ENCODE measurements around the gene PRXL2B.

PRXL2B gene, protein sequence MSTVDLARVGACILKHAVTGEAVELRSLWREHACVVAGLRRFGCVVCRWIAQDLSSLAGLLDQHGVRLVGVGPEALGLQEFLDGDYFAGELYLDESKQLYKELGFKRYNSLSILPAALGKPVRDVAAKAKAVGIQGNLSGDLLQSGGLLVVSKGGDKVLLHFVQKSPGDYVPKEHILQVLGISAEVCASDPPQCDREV

DNA sequence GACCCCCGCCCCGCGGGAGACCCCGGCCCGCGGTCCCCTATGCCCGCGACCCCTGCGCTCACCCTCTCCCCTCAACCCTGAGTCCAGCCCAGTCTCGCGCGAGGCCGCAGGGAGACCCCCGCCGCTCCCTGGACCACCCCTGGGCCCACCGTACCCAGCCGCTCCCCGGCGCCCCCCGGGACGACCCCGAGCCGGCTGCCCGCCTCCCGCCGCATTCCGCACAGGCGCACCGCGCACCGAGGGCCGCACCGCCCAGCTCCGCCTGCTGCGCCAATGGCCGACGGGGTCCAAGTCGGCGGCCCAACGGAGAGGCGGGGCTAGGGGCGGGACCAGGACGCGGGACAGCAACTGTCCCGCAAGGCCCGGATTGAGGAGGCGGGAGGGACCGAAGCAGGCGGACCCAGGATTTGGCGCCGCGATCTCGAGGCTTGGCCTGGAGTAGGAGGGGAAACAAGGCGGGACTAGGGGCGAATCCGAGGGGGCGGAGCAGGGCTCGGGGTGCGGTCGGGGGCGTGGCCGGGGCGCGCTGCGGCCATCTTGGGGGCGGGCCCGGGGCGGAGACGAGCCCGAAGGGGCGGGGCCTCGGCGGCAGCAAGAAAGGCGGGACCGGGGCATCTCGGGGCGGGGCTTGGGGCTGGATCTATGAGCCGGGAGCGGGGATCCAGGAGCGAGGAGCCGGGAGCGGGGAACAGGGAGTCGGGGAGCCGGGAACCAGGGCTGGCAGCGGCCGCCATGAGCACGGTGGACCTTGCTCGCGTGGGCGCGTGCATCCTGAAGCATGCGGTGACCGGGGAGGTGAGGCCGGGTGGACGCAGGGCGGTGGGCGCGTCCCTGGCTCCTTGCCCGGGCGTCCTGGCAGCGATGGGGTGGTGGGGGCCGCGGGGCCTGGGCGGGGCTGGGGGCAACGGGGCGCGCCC lies at the start of gene PRXL2B:
TSS of gene PRXL2B (plus strand) at position 624 of the 917 bp plus-strand sequence. CDS start at position 733, 109 bp downstream.
- peak within 1 kb of the TSS; percentile 66 to 89 (median 77) for H3K4me3 ChIP-seq
- peak within 1 kb of the TSS; percentile 83 to 99 (median 96) for H3K27ac ChIP-seq

DNA sequence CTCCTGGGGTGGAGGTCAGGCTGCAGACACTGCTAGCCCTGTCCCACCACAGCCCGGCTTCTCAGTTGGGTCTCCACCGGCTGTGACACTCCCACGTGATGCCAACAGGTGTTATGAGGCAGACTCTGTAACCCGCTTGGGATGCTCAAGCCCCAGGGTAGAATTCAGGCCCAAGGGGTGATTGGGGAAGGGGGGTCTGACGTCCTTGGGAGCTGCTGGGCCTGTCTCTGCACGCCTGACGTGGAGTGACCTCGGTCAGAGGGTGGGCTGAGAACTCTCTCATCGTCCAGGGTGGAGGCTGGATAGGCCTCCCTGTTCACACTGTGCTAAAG lies 48.8 kb upstream of the PRXL2B start:
- H3K27ac ChIP-seq, result no peak overlapping the region
- no peak overlapping the region for H3K4me3 ChIP-seq

DNA sequence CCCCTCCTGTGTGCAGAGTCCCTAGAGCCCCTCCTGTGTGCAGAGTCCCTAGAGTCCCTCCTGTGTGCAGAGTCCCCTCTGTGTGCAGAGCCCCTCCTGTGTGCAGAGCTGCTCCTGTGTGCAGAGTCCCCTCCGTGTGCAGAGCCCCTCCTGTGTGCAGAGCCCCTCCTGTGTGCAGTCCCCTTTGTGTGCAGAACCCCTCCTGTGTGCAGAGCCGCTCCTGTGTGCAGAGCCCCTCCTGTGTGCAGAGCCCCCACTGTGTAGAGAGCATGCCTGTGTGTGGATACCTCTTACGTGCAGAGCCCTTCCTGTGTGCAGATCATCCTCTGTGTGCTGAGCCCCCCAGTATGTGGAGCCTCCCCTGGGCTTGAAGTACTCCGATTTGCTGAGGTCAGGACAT lies 48.2 kb upstream of the PRXL2B start:
- no peak overlapping the region for H3K27ac ChIP-seq
- no peak overlapping the region for H3K4me3 ChIP-seq

DNA sequence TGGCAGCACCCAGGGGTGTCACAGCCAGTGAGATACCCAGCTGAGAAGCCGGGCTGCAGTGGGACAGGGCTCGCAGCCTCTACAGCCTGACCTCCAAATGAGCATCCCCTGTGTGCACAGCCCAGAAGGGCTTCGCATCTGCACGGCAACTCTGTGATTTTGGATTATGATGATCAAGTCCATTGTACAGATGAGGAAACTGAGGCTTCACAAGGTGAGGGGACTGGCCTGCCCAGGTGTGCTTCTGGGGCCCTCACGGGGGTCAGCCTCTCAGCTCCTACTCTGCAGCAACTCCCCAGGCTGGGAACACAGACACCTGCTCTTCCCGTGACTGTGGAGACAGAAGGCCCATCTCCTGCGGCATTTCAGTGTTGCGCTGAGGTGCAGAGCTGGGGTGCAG lies 47.7 kb upstream of the PRXL2B start:
- Histone ChIP-seq H3K4me3 (no peak overlapping the region), H3K27ac (no peak overlapping the region)

DNA sequence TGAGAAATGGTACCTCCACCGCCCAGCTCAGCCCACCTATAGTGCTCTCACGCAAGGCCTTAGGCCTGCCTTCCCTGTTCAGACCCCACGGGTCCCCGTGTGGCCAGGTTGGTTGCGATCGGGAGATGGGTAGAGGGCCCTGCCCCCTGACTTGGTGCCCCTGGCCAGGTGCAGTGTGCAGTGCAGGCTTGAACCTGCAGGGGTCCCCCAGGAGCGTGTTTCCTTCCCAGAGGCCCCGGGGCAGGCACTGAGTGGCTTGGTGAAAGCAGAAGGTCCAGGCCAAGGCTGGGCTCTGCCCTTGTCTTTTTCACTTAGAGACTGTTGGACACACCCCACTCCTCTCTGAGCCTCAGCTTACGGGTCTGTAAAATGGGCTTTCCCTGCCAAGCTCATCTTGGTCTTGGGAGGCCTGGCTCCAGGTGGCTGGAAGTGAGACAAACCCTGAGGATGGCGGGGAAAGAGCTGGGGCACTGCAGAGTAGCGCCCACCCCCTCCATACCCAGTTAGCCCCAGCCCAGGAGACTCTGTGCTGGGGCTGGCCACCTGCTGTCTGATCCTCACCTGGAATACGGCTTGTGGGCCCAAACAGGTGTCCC lies 47.2 kb upstream of the PRXL2B start:
- no peak overlapping the region for H3K4me3 ChIP-seq
- H3K27ac ChIP-seq, result no peak overlapping the region

DNA sequence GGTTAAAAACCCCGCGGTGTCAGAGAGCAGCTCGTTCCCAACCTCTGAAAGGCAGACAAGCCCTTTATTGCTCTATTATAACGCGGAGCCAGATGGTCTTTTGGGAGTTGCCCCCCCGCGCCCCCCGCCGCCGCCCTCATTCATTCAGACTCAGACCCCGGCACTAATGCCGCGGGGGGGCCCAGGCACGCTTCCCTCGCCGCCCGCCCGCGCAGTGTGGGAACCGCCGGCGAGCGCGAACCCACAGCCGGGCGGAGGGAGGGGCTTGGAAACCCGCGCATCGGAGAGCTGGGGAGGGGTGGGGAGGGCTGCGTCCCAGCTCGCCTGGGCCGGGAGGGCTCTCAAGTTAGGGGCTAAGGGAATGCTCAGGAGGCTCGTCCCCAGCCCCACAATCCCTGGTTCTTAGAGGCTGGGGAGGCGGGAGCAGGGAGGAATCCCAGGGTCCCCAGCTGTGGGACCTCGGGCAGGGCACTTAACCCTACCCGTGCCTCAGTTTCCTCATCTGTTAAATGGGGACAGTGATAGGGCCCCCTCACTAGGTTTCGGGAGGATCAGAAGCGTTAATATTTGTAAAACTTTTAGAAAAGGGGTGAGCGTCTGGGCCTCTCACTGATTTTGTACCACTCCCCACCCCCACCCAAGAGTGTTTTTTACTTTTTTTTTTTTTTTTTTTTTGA lies 45.6 kb upstream of the PRXL2B start:
- no peak overlapping the region for H3K4me3 ChIP-seq

DNA sequence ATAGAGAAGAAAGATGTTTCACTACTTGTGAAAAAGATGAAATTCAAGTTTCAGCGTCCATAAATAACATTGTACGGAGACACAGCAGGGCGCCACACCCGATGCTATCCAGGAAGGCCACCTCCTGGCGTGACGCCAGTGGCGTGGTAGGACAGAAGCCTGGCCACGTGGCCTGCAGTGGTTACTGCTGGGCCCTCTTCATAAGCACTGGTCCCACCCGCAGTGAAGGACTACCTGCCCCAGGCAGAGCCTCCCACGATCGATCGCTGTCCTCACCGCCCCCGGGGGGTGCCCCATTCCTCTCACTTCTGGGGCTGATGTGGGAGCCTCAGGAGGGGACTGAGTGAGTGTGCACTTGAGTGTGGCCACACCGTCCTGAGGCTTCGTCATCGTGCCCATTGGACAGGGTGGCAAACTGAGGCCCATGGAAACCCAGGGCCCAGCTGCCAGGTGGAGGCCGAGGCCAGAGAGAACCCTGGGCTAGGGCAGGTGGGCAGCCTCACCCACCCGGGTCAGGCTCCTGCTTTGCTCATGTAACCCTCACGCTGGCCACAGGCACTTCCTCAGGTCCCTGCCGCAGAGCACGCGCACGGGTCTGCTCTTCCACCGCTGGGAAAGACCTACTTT lies 44.8 kb upstream of the PRXL2B start:
- H3K4me3 ChIP-seq, result no peak overlapping the region
- no peak overlapping the region for H3K27ac ChIP-seq

More for the DNA sequence above, 45.6 kb upstream of the PRXL2B start:
- no peak overlapping the region for H3K27ac ChIP-seq

DNA sequence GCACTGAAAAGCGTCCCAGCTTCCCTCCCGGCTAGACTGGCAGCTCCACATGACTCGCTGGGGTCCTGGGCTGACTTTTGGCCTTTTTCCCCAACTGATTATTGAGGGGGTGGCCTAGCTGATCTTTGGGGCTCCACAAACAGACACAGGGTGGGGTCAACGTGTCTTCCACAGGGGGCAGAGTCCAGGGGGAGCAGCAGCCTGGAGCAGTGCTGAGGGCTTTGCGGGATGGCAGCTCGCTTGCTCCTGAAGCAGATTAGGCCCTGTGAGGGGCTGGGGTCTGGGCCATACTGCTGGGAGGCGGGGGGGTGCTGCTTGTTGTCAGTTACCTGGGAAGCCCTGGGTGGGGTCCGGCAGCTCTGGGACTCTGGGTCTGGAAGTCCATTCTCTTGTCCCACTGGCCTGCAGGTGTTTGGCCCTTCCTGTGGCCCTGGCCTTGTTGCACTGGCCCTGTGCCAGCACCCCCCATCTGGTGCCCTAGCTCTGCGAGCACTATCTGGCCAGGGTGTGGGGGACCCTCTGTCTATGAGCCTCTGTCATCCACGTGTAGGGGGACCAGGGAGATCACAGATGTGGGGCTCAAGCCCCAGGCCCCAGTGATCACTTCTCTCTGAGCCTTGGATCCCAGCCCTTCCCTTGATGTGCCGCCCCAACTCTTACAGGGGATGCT lies 44.2 kb upstream of the PRXL2B start:
- no peak overlapping the region for H3K27ac ChIP-seq
- H3K4me3 ChIP-seq, result no peak overlapping the region

DNA sequence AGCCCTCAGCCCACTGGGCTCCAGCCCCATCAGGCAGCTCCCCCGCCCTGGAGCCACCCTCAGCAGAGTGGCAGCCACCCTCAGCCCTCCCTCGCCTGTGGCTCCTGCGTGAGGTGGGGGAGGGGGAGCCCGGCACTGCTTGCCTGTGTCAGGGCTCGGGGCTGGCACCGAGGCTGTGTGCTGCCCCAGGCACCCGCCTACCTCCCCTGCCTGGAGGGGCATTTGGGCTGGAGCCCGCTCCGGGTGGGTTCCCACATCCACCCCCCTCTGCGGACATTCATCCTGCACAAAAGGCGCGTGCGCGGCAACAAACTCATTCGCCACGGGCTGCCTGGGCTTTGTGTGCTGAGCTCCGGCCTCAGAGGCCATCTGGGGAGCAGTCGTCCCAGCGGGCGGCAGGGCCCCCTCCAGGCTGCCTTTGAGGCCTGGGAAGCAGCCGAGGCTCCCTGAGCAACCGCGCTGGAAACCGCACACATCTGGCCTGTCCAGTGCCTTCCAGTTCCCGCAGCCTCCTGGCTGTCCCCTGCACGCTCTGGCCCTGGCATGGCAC lies 43.0 kb upstream of the PRXL2B start:
- Histone ChIP-seq H3K4me3 (no peak overlapping the region), H3K27ac (peak overlapping the region in 4 of 21 experiments; percentile 17 to 42 (median 28))

DNA sequence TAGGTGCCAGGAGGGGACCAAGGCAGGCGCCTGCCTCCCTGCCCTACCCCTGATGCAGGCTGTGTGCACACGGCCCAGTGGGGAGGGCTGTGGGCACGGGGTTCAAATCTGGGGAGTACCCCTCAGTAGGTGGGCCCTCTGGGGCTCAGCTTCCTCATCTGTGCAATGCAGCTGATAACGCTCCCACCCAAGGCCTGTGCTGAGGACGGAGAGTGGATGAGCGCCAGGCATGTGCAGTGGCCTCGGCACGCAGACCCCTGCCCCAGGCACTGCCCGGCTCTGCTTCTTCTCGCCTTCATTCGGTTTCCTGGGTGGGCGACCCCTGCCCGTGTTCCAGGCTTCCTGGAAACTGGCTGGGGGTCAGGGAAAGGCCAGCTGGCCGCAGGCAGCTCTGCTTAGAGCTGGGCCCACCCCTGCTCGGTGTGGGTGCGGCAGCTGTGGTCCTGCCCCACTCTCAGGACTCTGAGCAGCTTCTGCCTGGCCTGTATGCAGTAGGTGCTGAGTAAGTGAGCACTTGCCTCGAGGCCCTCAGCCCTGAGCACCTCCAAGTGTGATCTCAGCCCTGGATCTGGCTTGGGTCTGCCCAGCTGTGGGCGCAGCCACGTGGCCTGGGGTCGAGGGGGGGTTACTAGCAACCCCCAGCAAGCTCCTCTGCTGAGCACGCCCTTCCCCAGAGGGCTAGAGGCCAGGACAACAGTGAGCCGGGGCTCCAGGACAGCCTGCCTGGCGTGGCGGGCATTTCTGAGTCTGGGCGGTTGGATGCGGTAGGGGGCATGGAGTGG lies 42.3 kb upstream of the PRXL2B start:
- Histone ChIP-seq H3K4me3 (no peak overlapping the region), H3K27ac (peak overlapping the region in 5 of 21 experiments; percentile 19 to 94 (median 63))

DNA sequence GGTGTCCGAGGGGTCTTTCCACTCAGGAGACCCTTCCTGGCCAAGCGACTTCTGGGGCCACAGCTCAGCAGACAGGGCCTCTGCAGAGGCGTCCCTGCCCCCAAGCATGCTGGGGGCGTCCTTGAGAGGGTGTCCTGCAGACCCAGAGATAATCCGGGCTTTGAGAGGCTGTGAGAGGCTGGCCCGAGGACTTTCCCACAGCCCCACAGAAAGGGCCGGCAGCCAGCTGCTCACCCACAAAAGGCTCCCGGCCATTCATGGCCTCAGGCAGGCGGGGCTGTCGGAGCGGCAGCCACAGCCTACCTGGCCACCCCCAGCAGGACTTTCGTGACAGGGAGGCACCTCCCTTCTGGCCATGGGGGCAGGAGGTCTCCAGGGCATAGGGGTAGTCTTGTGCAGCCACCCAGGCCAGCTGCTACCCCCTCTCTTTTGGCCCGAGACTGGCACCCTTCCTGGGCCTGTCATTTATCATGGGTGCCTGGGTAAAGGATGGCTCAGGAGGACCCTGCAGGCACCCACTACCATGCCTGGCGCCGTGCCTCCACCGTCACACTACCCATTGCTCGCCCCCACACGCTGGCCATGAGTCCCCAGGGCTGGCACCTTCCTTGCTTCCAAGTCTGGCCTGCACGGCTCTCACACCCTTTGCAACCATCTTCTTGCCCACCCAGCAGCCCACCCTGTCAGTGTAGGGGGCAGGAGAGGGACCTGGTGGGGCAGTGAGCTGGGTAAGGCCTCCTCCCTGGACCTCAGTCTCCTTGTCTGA lies 41.5 kb upstream of the PRXL2B start:
- no peak overlapping the region for H3K4me3 ChIP-seq
- peak overlapping the region in 13 of 21 experiments; percentile 34 to 100 (median 63) for H3K27ac ChIP-seq

DNA sequence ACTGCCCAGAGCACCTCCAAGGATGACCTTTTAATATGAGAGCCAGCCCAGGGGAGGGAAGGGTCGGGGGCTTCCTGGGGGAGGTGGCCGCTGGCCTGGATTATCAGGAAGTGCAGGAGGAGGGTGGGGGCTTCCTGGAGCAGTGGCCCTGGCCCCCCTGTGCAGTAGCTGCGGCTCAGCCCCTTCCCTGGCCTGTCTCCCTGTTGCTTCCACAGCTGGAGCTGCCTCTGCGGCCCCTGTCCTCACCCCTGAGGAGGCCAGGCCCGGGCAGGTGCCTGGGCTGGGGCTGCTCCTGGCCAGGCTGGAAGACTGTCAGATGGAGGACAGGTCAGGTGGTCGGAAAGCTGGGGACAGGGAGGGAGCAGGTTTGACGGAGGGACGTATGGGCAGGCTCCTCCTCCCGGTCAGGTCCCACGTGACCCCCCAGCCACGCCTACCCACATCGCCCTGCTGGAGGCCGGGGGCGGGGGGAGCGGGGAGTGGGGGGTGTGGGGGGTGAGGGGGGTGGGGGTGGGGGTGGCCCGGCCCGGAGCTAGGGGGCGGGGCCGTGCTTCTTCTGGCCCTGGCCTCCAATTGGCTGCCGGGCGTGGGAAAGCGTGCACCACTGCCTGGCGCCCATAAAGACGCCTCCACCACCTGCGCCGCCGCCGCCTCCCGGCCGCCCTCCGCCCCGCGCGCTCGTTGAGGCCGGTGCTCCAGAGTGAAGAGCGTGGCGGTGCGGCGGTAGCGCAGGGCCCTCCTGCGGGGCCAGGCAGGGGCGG lies 40.6 kb upstream of the PRXL2B start:
- peak overlapping the region; percentile 33 to 100 (median 94) for H3K27ac ChIP-seq
- H3K4me3 ChIP-seq, result peak overlapping the region; percentile 42 to 67 (median 48)

DNA sequence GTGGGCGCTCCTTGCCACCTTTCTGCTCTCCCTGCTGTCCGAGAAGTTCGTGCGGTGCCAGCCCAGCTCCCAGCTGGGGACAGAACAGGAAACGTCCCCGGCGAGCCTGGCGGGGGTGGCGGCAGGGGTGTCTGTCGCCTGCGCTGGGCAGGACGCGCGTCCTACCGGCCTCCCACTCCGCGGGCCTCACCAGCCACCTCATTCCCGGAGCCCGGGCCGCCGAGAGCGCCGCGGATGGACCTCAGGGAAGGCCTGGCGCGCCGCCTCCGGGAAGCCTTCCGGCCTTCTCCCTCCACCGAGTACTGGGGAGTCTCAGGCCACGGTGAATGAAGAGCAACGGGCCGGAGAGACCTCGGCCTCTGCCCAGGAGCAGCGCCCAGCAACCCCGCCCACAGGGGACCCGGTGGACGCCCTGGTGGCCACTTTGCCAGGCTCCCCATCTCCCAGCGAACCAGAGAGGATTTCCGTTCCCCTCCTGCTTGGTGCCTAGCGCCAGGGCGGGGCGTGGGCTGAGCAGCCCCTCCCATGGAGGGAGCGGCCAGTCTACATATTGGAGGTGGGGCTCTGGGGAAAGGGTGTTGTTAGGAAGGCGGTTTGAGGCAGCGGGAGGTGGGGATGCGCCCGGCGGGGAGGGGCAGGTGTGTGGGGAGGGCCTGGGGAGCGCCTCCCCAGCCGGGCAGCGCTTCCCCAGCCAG lies 39.9 kb upstream of the PRXL2B start:
- H3K27ac ChIP-seq, result peak overlapping the region; percentile 33 to 100 (median 94)
- H3K4me3 ChIP-seq, result peak overlapping the region; percentile 42 to 67 (median 48)

DNA sequence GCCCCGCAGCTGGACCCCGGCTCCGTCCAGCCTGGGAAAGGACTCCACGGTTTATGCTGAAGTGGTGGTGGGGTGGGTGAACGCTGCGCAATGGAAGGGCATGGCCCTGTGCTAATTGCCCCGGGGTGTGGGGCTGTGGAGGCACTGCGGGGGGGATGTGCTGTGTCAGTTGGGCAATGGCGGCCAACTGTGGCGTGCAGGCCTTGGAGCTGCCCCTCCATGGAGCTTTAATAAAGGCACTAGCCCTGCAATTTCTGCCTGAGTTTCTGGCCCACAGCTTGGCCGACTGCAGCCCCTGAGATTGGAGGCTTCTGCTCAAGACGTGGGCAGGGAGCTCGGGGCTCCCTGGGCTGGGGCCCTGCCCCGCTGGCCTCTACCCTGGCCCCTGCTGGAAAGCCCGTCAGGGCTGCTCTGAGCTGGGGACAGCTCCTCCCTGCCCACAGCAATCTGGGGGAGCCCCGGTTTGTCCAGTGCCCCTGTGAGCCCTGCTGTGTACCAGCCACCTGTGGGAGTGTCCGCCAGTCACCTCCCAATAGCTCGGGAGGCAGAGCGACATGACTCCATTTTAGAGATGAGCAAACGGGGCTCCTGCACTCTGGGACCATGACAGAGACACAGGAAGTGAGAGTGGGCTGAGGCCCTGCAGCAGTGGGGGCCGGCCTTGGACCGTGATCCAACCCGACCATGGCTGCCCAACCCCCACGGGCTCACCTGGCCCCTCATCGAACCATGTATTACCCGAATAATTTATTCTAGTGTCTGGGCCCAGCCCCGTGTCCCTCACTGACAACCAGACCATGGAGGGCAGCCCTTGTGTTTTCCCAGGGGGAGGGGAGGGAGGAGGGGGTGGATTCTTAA lies 39.1 kb upstream of the PRXL2B start:
- Histone ChIP-seq H3K4me3 (peak overlapping the region; percentile 42 to 67 (median 48)), H3K27ac (peak overlapping the region in 20 of 21 experiments; percentile 83 to 100 (median 94))

DNA sequence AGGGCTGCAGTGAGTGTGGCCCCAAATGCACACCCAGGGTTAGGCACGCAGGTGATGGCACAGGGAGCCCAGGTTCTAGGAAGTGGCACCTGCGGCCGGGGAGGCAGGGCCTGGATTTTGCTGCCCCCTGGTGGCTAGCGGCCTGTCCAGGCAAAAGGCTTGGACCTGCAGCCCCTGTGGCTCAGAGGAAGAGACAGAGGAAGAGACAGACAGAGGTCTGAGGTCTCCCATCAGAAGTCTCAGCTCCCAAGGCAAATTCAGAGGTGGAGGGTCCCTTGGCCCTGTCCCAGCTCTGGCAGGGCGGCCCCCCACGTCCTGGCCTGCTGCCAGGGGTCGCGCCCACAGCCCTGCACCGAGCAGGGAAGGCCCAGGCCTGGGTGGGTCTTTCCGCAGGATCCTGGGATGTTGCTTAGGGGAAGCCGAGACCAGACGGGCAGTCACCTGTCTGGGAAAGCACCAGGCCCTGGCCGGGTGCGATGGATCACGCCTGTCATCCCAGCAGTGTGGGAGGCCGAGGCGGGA lies 38.4 kb upstream of the PRXL2B start:
- Histone ChIP-seq H3K27ac (peak overlapping the region; percentile 57 to 100 (median 94)), H3K4me3 (peak overlapping the region; percentile 42 to 67 (median 48))
